HepG2 (cell line): ENCODE measurements around the gene IQCF5.

ENCODE experiments used
- ATF7-NPFF ChIP-seq: sonication (generic); formaldehyde crosslinking; IDR thresholded peaks from 2 replicates; pipeline ENCODE4 v1.8.1; 2023; ENCODE audit warnings: mild to moderate bottlenecking, low read depth, missing genetic modification reagents, moderate library complexity
- RARA ChIP-seq: IDR thresholded peaks from 2 replicates; pipeline ENCODE4 v1.6.1; 2016; ENCODE audit warnings: missing genetic modification reagents, missing compliant biosample characterization
- SOX6 ChIP-seq, 2 experiments: fragments of 450-650 bp in 1 of 2; sonication (generic) in 1 of 2; formaldehyde crosslinking in 1 of 2; IDR thresholded peaks; 2 replicates each; pipeline versions ENCODE4 v1.4.0 to v1.6.1; 2017 to 2020; ENCODE audit warnings: antibody characterized with exemption in 1 of 2, mild to moderate bottlenecking in 1 of 2, missing genetic modification reagents in 1 of 2
- ZNF329 ChIP-seq: sonication (generic); formaldehyde crosslinking; IDR thresholded peaks from 2 replicates; pipeline ENCODE4 v1.9.0; 2021; ENCODE audit warnings: low read depth, mild to moderate bottlenecking, missing genetic modification reagents
- ZNF577 ChIP-seq: sonication (generic); formaldehyde crosslinking; IDR thresholded peaks from 2 replicates; pipeline ENCODE4 v1.4.0; 2020; ENCODE audit warnings: mild to moderate bottlenecking, low read depth, missing genetic modification reagents, borderline replicate concordance

GRCh38 chr3:51869304-51869703 lies 6.1 kb downstream of the IQCF5 start:
- TF ChIP-seq ATF7-NPFF (CRISPR knock-in tag) (no peak), RARA (CRISPR knock-in tag) (no peak), ZNF577 (CRISPR knock-in tag) (no peak), SOX6 (IDR thresholded peaks at IDR 0.05) (no peak), SOX6 (CRISPR knock-in tag; IDR thresholded peaks at IDR 0.05) (no peak), ZNF329 (CRISPR knock-in tag) (no peak)
